Karpas-422 (cell line): ENCODE data around the gene IMMT. TPM values are rescaled to one million over a fixed set of nuclear protein-coding genes. Genes with fewer than 3 reads are reported as not detected.
"Not testable (repeated sequence)": the region's sequence is repeated elsewhere in the genome, so short reads cannot be mapped to it uniquely, and the experiment has no call there.

Source experiments
- DNase-seq: peaks from one replicate; pipeline ENCODE4 v3.0.0-alpha.2; 2015
- H2AFZ ChIP-seq: fragments of 200-600 bp; sonication (generic); 2 replicates; pipeline ENCODE4 v1.6.1; 2014; ENCODE audit warnings: antibody characterized with exemption, low read length, mixed read lengths
- H3K27ac ChIP-seq: fragments of 200-600 bp; sonication (generic); 2 replicates; pipeline ENCODE4 v1.5.1; 2014; ENCODE audit warnings: mild to moderate bottlenecking, low read length, moderate library complexity
- H3K27me3 ChIP-seq: fragments of 200-600 bp; sonication (generic); 2 replicates; pipeline ENCODE4 v1.6.1; 2014; ENCODE audit warnings: low read length, mixed read lengths
- H3K36me3 ChIP-seq: fragments of 200-600 bp; sonication (generic); 2 replicates; pipeline ENCODE4 v1.6.1; 2014; ENCODE audit warnings: low read length, mixed read lengths; ENCODE audit not compliant: insufficient read depth
- H3K4me1 ChIP-seq: fragments of 200-600 bp; sonication (generic); 2 replicates; pipeline ENCODE4 v1.6.1; 2014; ENCODE audit warnings: mild to moderate bottlenecking, low read length, mixed read lengths
- H3K4me2 ChIP-seq: fragments of 200-600 bp; sonication (generic); 2 replicates; pipeline ENCODE4 v1.6.1; 2014; ENCODE audit warnings: low read length, low read depth, mild to moderate bottlenecking; ENCODE audit not compliant: poor library complexity, severe bottlenecking
- H3K4me3 ChIP-seq: fragments of 200-600 bp; sonication (generic); 2 replicates; pipeline ENCODE4 v1.5.1; 2014; ENCODE audit warnings: mild to moderate bottlenecking, antibody characterized with exemption, low read length, mixed read lengths
- H3K79me2 ChIP-seq: fragments of 200-600 bp; sonication (generic); 2 replicates; pipeline ENCODE4 v1.6.1; 2014; ENCODE audit warnings: mild to moderate bottlenecking, low read length, mixed read lengths
- H3K9ac ChIP-seq: fragments of 200-600 bp; sonication (generic); 2 replicates; pipeline ENCODE4 v1.6.0; 2014; ENCODE audit warnings: low read length
- H3K9me2 ChIP-seq: fragments of 200-600 bp; sonication (generic), shearing (Covaris generic); replicated peaks from 2 replicates; pipeline ENCODE4 v1.6.0; 2014; ENCODE audit warnings: mild to moderate bottlenecking, low read length, moderate library complexity; ENCODE audit not compliant: insufficient read depth
- H3K9me3 ChIP-seq: fragments of 300-700, 200-600 bp; sonication (generic); 2 replicates; pipeline ENCODE4 v1.6.1; 2014; ENCODE audit warnings: low read length, mixed read lengths
- H4K20me1 ChIP-seq: fragments of 200-600 bp; sonication (generic); 2 replicates; pipeline ENCODE4 v1.6.1; 2014; ENCODE audit warnings: mild to moderate bottlenecking, antibody characterized with exemption, low read length, low read depth; ENCODE audit not compliant: insufficient read depth
- total RNA-seq: library from RNA; depleted of rRNA; stranded (reverse); fragments of >200 nt; shearing (Covaris generic); gene quantifications from 2 replicates; pipeline ENCODE4 v1.2.3, GENCODE V29; 2014; ENCODE audit warnings: low replicate concordance

Gene IMMT
- total RNA-seq, 1 experiment from 2014 or later = 115 TPM

- Histone ChIP-seq H3K9ac (no peak overlapping the region), H3K27ac (no peak overlapping the region), H3K4me1 (peaks cover 14% of the 10 kb centered on the region), H3K36me3 (no peaks in the 10 kb centered on the region), H2AFZ (no peak overlapping the region), H4K20me1 (no peaks in the 10 kb centered on the region), H3K79me2 (no peaks in the 10 kb centered on the region), H3K4me2 (no peak overlapping the region), H3K9me2 (no peaks in the 10 kb centered on the region), H3K4me3 (no peak overlapping the region), H3K27me3 (no peaks in the 10 kb centered on the region), H3K9me3 (no peaks in the 10 kb centered on the region)
- DNase-seq = no peak
Measured at GRCh38 chr2:86230961-86231360, 35.7 kb upstream of the IMMT start.

DNA sequence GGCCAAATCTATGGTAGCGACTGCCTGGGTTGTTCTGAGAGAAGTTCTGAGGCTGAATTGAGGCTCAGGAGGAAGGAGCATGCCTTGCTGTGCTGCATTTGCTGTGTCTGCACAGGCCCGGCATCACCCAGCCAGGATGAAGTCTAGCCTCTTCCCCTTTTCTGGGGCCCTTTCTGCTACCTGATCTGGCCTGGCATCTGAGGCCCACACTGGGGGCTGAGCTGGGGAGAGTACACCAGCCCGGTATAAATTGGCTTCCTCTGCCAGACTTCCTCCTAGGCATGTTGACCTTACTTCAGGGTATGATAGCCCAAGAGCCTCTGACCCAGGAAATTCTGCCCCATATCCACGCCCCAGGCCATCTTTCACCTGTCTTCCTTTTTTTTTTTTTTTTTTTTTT, 34.0 kb upstream of the IMMT start:
- peak; percentile 84 for DNase-seq
- peak overlapping the region; percentile 22; the same call in 1 of the 2 replicates for H3K27ac ChIP-seq
- H3K27me3 ChIP-seq = no peaks in the 10 kb centered on the region
- no peaks in the 10 kb centered on the region for H3K36me3 ChIP-seq
- no peaks in the 10 kb centered on the region for H3K9me2 ChIP-seq
- no peaks in the 10 kb centered on the region for H3K79me2 ChIP-seq
- no peaks in the 10 kb centered on the region for H3K9me3 ChIP-seq
- H3K4me3 ChIP-seq = no peak overlapping the region; the same call in 1 of the 2 replicates
- peak overlapping the region; percentile 53; the same call in 1 of the 2 replicates for H2AFZ ChIP-seq
- peak overlapping the region; percentile 30 for H3K9ac ChIP-seq
- peaks cover 14% of the 10 kb centered on the region for H3K4me1 ChIP-seq
- peak overlapping the region; percentile 40 for H3K4me2 ChIP-seq
- H4K20me1 ChIP-seq = no peaks in the 10 kb centered on the region

GRCh38 chr2:86228574-86228973, 33.3 kb upstream of the IMMT start:
- Histone ChIP-seq H3K9ac (peak overlapping the region; percentile 30; the same call in 1 of the 2 replicates), H3K27ac (peak overlapping the region; percentile 22; the same call in 1 of the 2 replicates), H2AFZ (peak overlapping the region; percentile 53; the same call in 1 of the 2 replicates), H3K4me2 (peak overlapping the region; percentile 40), H3K4me1 (peaks cover 14% of the 10 kb centered on the region)
- not testable (repeated sequence) for H3K9me3 ChIP-seq, H4K20me1 ChIP-seq, H3K36me3 ChIP-seq, H3K9me2 ChIP-seq, H3K27me3 ChIP-seq, H3K4me3 ChIP-seq, DNase-seq, H3K79me2 ChIP-seq

- Histone ChIP-seq H3K9me3 (no peaks in the 10 kb centered on the region), H3K27me3 (no peaks in the 10 kb centered on the region), H4K20me1 (no peaks in the 10 kb centered on the region), H2AFZ (no peak overlapping the region), H3K9me2 (no peaks in the 10 kb centered on the region), H3K36me3 (no peaks in the 10 kb centered on the region), H3K27ac (no peak overlapping the region), H3K4me3 (no peak overlapping the region), H3K4me2 (no peak overlapping the region), H3K9ac (no peak overlapping the region), H3K4me1 (peaks cover 14% of the 10 kb centered on the region), H3K79me2 (no peaks in the 10 kb centered on the region)
- no peak for DNase-seq
Measured at GRCh38 chr2:86227685-86228084, 32.4 kb upstream of the IMMT start.

GRCh38 chr2:86226636-86227520, 31.6 kb upstream of the IMMT start:
- no peaks in the 10 kb centered on the region for H3K27me3 ChIP-seq
- no peaks in the 10 kb centered on the region for H3K36me3 ChIP-seq
- peaks cover 14% of the 10 kb centered on the region for H3K4me1 ChIP-seq
- H4K20me1 ChIP-seq = no peaks in the 10 kb centered on the region
- no peak for DNase-seq
- no peak overlapping the region for H3K27ac ChIP-seq
- no peaks in the 10 kb centered on the region for H3K79me2 ChIP-seq
- no peaks in the 10 kb centered on the region for H3K9me2 ChIP-seq
- no peak overlapping the region for H3K4me2 ChIP-seq
- no peaks in the 10 kb centered on the region for H3K9me3 ChIP-seq
- no peak overlapping the region for H2AFZ ChIP-seq
- H3K9ac ChIP-seq = no peak overlapping the region
- no peak overlapping the region for H3K4me3 ChIP-seq

DNA sequence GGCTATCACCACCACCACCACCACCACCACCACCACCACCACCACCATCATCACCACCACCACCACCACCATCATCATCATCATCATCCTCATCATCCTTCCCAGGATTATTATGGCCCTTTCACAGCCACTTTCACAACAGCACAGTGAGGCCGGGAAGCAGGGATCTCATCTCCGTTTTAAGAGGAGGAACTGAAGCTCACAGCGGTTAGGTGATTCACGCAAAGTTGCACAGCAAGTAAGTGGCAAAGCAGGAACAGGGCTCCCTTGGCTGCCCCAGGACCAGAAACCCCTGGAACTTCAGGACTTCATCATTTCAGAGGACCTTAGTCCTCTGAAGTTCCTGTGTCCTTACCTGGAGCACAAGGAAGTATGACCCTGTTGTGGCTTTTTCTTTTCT, 30.8 kb upstream of the IMMT start:
- no peaks in the 10 kb centered on the region for H3K36me3 ChIP-seq
- no peak overlapping the region for H2AFZ ChIP-seq
- no peak overlapping the region for H3K27ac ChIP-seq
- H3K4me2 ChIP-seq = no peak overlapping the region
- H3K27me3 ChIP-seq = no peaks in the 10 kb centered on the region
- H3K79me2 ChIP-seq = no peaks in the 10 kb centered on the region
- no peak overlapping the region for H3K9ac ChIP-seq
- no peaks in the 10 kb centered on the region for H4K20me1 ChIP-seq
- DNase-seq = no peak
- no peak overlapping the region for H3K4me3 ChIP-seq
- H3K9me2 ChIP-seq = no peaks in the 10 kb centered on the region
- H3K9me3 ChIP-seq = no peaks in the 10 kb centered on the region
- peaks cover 14% of the 10 kb centered on the region for H3K4me1 ChIP-seq

- H3K27me3 ChIP-seq = no peaks in the 10 kb centered on the region
- no peak overlapping the region for H2AFZ ChIP-seq
- no peak overlapping the region for H3K27ac ChIP-seq
- no peak for DNase-seq
- no peaks in the 10 kb centered on the region for H4K20me1 ChIP-seq
- no peaks in the 10 kb centered on the region for H3K36me3 ChIP-seq
- H3K4me2 ChIP-seq = no peak overlapping the region
- no peak overlapping the region for H3K9ac ChIP-seq
- no peaks in the 10 kb centered on the region for H3K79me2 ChIP-seq
- H3K9me2 ChIP-seq = no peaks in the 10 kb centered on the region
- no peak overlapping the region for H3K4me3 ChIP-seq
- no peaks in the 10 kb centered on the region for H3K9me3 ChIP-seq
- H3K4me1 ChIP-seq = peaks cover 14% of the 10 kb centered on the region
Measured at GRCh38 chr2:86225581-86225980, 30.3 kb upstream of the IMMT start.

DNA sequence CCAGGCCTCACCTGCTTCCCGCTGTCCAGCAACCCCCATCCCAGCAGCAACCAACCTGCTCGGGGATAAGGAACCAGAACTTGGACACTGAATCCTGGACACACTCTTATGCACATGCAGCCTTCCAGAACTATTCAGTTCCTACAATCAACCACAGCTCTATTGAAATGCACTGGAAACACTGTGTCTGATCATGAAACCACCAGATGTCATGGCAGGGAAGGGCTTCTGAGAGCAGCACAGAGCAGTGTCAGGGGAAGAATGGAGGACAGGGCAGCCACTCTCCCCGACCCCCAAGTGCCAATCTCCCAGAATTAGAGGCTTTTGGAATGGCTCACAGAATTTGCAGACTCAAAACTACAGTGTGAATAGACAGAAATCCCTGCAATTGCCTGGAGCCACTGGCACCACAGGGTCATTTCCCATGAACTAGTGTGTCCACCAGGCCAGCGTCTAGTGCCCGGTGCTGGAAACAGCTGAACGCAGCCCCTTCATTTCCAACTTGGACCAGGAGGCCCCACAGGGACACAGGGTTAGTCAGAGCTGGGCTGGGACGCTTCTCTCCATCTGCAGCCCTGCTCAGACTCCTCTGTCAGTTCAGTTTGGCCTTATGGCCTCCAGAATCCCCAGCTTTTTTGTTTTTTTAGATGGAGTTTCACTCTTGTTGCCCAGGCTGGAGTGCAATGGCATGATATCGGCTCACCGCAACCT, 29.5 kb upstream of the IMMT start:
- Histone ChIP-seq H3K36me3 (no peaks in the 10 kb centered on the region), H3K27me3 (no peaks in the 10 kb centered on the region), H3K79me2 (no peaks in the 10 kb centered on the region), H3K9ac (no peak overlapping the region), H3K9me2 (no peaks in the 10 kb centered on the region), H3K9me3 (no peaks in the 10 kb centered on the region), H3K4me2 (no peak overlapping the region), H3K27ac (no peak overlapping the region), H4K20me1 (no peaks in the 10 kb centered on the region), H3K4me3 (no peak overlapping the region), H3K4me1 (peaks cover 13% of the 10 kb centered on the region), H2AFZ (no peak overlapping the region)
- no peak for DNase-seq
